NB4 (cell line): ENCODE results near the gene CARD9.
"Not testable (repeated sequence)": the region's sequence is repeated elsewhere in the genome, so short reads cannot be mapped to it uniquely, and the experiment has no call there.

Experiments
- DNase-seq: peaks from one replicate; pipeline ENCODE4 v3.0.0; 2010; ENCODE audit warnings: low read depth
- H3K4me3 ChIP-seq: one replicate; pipeline ENCODE4 v1.5.1; 2011; ENCODE audit warnings: mild to moderate bottlenecking, low read depth, low read length, moderate library complexity
- MAX ChIP-seq: IDR thresholded peaks from 2 replicates; pipeline ENCODE4 v1.6.1; 2011; ENCODE audit warnings: low read depth, low read length
- MYC ChIP-seq: IDR thresholded peaks from 2 replicates; pipeline ENCODE4 v1.6.1; 2011; ENCODE audit warnings: low read depth, low read length
- POLR2A ChIP-seq: IDR thresholded peaks from 2 replicates; pipeline ENCODE4 v1.6.1; 2011; ENCODE audit warnings: mild to moderate bottlenecking; ENCODE audit not compliant: insufficient read length; ENCODE audit errors: extremely low read depth
- TF ChIP-seq, protein P1 (sequence below): IDR thresholded peaks from one replicate; pipeline ENCODE4 v1.5.1; 2012; ENCODE audit warnings: low read depth, low read length

The CARD9 gene

GRCh38 chr9:136323371-136323789 lies 50.1 kb downstream of the CARD9 start:
- H3K4me3 ChIP-seq, result no peak overlapping the region
- no peak for TF ChIP-seq POLR2A
- TF ChIP-seq MYC, result no peak
- TF ChIP-seq, protein P1, sequence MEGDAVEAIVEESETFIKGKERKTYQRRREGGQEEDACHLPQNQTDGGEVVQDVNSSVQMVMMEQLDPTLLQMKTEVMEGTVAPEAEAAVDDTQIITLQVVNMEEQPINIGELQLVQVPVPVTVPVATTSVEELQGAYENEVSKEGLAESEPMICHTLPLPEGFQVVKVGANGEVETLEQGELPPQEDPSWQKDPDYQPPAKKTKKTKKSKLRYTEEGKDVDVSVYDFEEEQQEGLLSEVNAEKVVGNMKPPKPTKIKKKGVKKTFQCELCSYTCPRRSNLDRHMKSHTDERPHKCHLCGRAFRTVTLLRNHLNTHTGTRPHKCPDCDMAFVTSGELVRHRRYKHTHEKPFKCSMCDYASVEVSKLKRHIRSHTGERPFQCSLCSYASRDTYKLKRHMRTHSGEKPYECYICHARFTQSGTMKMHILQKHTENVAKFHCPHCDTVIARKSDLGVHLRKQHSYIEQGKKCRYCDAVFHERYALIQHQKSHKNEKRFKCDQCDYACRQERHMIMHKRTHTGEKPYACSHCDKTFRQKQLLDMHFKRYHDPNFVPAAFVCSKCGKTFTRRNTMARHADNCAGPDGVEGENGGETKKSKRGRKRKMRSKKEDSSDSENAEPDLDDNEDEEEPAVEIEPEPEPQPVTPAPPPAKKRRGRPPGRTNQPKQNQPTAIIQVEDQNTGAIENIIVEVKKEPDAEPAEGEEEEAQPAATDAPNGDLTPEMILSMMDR, result no peak
- TF ChIP-seq MAX, result no peak
- no peak for DNase-seq

- TF ChIP-seq POLR2A (no peak), MAX (no peak), MYC (no peak)
- TF ChIP-seq, protein P1, result no peak
- no peak for DNase-seq
- H3K4me3 ChIP-seq, result no peak overlapping the region
Measured at GRCh38 chr9:136322756-136323330, 50.6 kb downstream of the CARD9 start.

- H3K4me3 ChIP-seq, result no peak overlapping the region
- no peak for TF ChIP-seq MAX
- TF ChIP-seq MYC, result no peak
- no peak for TF ChIP-seq POLR2A
- TF ChIP-seq, protein P1, result no peak
- DNase-seq, result no peak
Measured at GRCh38 chr9:136321561-136321960, 51.9 kb downstream of the CARD9 start.

- DNase-seq, H3K4me3 ChIP-seq: not testable (repeated sequence)
Measured at GRCh38 chr9:136320972-136321371, 52.5 kb downstream of the CARD9 start.

DNA sequence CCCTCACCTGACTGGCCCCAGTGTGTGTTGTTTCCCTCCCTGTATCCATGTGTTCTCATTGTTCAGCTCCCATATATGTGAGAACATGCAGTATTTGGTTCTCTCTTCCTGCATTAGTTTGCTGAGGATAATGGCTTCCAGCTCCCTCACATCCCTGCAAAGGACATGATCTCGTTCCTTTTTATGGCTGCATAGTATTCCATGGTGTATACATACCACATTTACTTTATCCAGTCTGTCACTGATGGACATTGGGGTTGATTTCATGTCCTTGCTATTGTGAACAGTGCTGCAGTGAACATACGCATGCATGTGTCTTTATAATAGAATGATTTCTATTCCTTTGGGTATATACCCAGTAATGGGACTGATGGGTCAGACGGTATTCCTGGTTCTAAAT lies 53.5 kb downstream of the CARD9 start:
- not testable (repeated sequence) for DNase-seq, H3K4me3 ChIP-seq

GRCh38 chr9:136319244-136319643 lies 54.2 kb downstream of the CARD9 start:
- not testable (repeated sequence) for H3K4me3 ChIP-seq, DNase-seq

DNA sequence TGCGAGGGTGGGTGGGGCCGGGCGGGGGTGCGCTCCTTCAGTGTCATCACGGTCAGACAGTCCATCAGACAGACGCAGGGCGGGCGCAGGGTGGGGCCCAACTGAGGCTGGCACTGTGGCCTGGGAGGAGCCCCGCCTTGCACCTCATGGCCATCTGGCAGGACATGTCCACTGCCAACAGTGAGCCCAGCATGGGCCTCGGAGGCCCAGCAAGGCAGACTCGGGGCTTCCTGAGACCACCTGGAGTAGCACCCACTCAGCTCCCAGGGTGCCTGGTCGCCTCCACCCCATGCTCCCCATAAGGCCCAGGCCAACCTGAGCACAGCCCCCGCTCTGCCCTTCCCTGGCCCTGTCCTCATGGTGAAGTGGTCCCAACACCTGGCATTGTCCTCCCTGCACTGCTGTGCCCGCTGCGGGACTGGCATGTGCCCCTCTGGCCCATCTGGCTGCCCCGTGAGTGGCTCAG lies 54.7 kb downstream of the CARD9 start:
- no peak for DNase-seq
- H3K4me3 ChIP-seq, result no peak overlapping the region
- TF ChIP-seq POLR2A (no peak), MYC (no peak), MAX (no peak)
- TF ChIP-seq, protein P1, result no peak
